Ishikawa (cell line): ENCODE measurements around the gene AIG1.

Experiments used
- CEBPB ChIP-seq: IDR thresholded peaks from 2 replicates; pipeline ENCODE4 v1.6.1; 2012
- CREB1 ChIP-seq: IDR thresholded peaks from 2 replicates; pipeline ENCODE4 v1.6.1; 2012; ENCODE audit warnings: low read depth
- EGR1 ChIP-seq: IDR thresholded peaks from 2 replicates; pipeline ENCODE4 v1.6.1; 2012
- EP300 ChIP-seq: IDR thresholded peaks from 2 replicates; pipeline ENCODE4 v1.6.1; 2012; ENCODE audit warnings: borderline replicate concordance
- FOXM1 ChIP-seq: IDR thresholded peaks from 2 replicates; pipeline ENCODE4 v1.6.1; 2012; ENCODE audit warnings: low read depth, borderline replicate concordance
- NFIC ChIP-seq: IDR thresholded peaks from 2 replicates; pipeline ENCODE4 v1.6.1; 2012
- RAD21 ChIP-seq: IDR thresholded peaks from 2 replicates; pipeline ENCODE4 v1.6.1; 2012; ENCODE audit warnings: low read depth
- TAF1 ChIP-seq: IDR thresholded peaks from 2 replicates; pipeline ENCODE4 v1.6.1; 2012; ENCODE audit warnings: low read depth, mild to moderate bottlenecking
- TCF12 ChIP-seq: IDR thresholded peaks from 2 replicates; pipeline ENCODE4 v1.6.1; 2012; ENCODE audit warnings: low read depth
- TEAD4 ChIP-seq: IDR thresholded peaks from 2 replicates; pipeline ENCODE4 v1.6.1; 2012
- YY1 ChIP-seq: IDR thresholded peaks from 2 replicates; pipeline ENCODE4 v1.6.1; 2012; ENCODE audit warnings: low read depth
- ZBTB7A ChIP-seq: IDR thresholded peaks from 2 replicates; pipeline ENCODE4 v1.6.1; 2012; ENCODE audit warnings: low read depth
- TF ChIP-seq, protein P1 (sequence below): IDR thresholded peaks from 2 replicates; pipeline ENCODE4 v1.6.1; 2012
- TF ChIP-seq, protein P2 (sequence below): IDR thresholded peaks from 2 replicates; pipeline ENCODE4 v1.6.1; 2012
- TF ChIP-seq, protein P3 (sequence below): IDR thresholded peaks from 2 replicates; pipeline ENCODE4 v1.6.1; 2012; ENCODE audit warnings: low read depth, mild to moderate bottlenecking

Gene AIG1

DNA sequence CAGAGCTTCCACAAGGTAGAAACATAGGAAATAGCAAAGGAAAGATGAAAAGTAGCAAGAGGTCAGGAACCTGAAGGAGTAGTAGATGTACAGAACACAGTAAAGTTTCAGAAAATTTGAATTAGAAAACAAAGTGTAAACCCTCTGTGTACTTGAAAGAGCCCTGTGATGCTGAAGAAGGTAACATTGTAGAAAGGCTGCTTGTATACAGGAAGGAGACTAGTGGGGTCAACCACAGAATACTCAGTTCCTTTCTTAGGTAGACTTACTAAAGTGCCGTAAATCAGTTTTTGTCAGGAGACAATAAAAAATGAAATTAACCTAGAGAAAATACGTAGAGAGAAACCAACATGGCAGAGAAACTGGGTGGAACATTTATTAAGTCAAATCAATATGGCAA, 149.7 kb downstream of the AIG1 start:
- no peak for TF ChIP-seq CREB1
- no peak for TF ChIP-seq FOXM1
- no peak for TF ChIP-seq EP300
- TF ChIP-seq EGR1: no peak
- TF ChIP-seq, protein P1, sequence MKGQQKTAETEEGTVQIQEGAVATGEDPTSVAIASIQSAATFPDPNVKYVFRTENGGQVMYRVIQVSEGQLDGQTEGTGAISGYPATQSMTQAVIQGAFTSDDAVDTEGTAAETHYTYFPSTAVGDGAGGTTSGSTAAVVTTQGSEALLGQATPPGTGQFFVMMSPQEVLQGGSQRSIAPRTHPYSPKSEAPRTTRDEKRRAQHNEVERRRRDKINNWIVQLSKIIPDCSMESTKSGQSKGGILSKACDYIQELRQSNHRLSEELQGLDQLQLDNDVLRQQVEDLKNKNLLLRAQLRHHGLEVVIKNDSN: no peak
- TF ChIP-seq, protein P2, sequence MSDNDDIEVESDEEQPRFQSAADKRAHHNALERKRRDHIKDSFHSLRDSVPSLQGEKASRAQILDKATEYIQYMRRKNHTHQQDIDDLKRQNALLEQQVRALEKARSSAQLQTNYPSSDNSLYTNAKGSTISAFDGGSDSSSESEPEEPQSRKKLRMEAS: no peak
- no peak for TF ChIP-seq TAF1
- no peak for TF ChIP-seq TCF12
- no peak for TF ChIP-seq RAD21
- no peak for TF ChIP-seq YY1
- TF ChIP-seq CEBPB: no peak
- no peak for TF ChIP-seq NFIC

DNA sequence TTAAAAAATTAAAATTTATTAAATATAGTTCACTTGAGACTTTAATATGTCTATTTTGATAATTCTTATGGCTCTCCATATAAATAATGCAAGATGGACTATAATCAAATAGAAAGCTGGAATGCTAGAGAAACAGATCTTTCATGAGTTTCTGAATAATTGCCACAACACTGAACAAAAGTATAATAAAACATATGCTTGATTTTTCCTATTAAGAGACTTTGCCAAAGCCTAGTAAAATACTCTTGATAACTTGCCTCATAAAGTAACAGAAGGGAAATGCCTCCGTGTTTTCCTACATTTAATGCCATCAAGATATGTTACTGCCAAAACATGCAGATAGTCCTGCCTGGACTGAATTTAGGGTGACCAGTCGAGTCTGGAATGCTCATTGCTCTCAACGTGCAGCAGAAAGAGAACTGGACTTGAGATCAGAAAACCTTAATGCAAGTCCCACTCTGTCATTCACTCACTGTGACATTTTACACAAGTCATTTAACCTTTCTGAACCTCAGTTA, 153.2 kb downstream of the AIG1 start:
- TF ChIP-seq YY1: no peak
- no peak for TF ChIP-seq EP300
- no peak for TF ChIP-seq CEBPB
- no peak for TF ChIP-seq NFIC
- TF ChIP-seq, protein P3, sequence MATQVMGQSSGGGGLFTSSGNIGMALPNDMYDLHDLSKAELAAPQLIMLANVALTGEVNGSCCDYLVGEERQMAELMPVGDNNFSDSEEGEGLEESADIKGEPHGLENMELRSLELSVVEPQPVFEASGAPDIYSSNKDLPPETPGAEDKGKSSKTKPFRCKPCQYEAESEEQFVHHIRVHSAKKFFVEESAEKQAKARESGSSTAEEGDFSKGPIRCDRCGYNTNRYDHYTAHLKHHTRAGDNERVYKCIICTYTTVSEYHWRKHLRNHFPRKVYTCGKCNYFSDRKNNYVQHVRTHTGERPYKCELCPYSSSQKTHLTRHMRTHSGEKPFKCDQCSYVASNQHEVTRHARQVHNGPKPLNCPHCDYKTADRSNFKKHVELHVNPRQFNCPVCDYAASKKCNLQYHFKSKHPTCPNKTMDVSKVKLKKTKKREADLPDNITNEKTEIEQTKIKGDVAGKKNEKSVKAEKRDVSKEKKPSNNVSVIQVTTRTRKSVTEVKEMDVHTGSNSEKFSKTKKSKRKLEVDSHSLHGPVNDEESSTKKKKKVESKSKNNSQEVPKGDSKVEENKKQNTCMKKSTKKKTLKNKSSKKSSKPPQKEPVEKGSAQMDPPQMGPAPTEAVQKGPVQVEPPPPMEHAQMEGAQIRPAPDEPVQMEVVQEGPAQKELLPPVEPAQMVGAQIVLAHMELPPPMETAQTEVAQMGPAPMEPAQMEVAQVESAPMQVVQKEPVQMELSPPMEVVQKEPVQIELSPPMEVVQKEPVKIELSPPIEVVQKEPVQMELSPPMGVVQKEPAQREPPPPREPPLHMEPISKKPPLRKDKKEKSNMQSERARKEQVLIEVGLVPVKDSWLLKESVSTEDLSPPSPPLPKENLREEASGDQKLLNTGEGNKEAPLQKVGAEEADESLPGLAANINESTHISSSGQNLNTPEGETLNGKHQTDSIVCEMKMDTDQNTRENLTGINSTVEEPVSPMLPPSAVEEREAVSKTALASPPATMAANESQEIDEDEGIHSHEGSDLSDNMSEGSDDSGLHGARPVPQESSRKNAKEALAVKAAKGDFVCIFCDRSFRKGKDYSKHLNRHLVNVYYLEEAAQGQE: no peak
- TF ChIP-seq TEAD4: no peak
- no peak for TF ChIP-seq RAD21
- no peak for TF ChIP-seq TAF1
- TF ChIP-seq FOXM1: no peak
- no peak for TF ChIP-seq ZBTB7A
- TF ChIP-seq, protein P2: no peak
- TF ChIP-seq CREB1: no peak
- no peak for TF ChIP-seq TCF12
- TF ChIP-seq, protein P1: no peak
- no peak for TF ChIP-seq EGR1

DNA sequence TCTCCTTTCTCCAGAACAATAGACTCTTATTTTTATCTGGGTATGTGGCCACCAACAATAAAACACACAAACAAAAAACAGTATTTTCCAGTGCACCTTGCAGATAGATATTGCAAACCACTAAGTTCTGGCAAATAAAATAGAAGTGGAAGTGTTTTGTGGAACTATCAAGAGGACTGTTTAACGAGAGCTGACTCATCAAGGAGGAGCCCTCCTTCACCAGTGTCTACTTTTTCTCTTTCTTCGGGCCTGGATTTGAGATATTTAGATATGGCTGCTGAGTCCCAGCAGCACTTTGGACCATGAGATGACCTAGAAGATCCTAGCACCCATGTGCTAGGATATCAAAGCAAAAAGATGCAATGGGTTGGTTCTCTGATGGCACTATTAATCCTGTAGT, 154.7 kb downstream of the AIG1 start:
- TF ChIP-seq ZBTB7A (no peak), CEBPB (no peak), RAD21 (no peak), NFIC (no peak), TCF12 (no peak), YY1 (no peak), TAF1 (no peak), FOXM1 (no peak), TEAD4 (no peak), CREB1 (no peak), EGR1 (no peak), EP300 (no peak)
- TF ChIP-seq, protein P2: no peak
- TF ChIP-seq, protein P3: no peak
- TF ChIP-seq, protein P1: no peak

DNA sequence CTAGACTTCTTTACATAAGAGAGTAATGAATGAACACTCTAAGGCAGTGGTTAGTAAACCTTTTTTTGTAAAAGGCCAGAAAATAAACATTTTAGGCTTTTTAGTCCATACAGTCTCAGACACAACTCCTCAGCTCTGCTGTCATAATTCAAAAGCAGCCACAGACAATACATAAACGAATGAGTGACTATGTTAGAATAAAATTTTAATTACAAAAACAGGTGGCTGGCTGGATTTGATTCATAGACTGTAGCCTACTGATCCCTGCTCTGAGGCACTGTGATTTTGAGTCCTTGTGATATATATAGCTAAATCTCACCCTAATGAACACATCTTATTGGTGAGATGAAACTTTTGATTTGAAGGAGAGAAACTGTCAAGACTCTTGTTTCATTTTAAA, 155.1 kb downstream of the AIG1 start:
- TF ChIP-seq RAD21: no peak
- TF ChIP-seq, protein P1: no peak
- TF ChIP-seq EP300: no peak
- no peak for TF ChIP-seq NFIC
- no peak for TF ChIP-seq TAF1
- TF ChIP-seq, protein P2: no peak
- no peak for TF ChIP-seq FOXM1
- TF ChIP-seq EGR1: no peak
- TF ChIP-seq YY1: no peak
- no peak for TF ChIP-seq CEBPB
- no peak for TF ChIP-seq CREB1
- TF ChIP-seq TCF12: no peak
- TF ChIP-seq, protein P3: no peak
- no peak for TF ChIP-seq ZBTB7A
- no peak for TF ChIP-seq TEAD4
